Spleen (tissue), 11 donors: ENCODE measurements around the gene MECR. TPM values are rescaled to one million over a fixed set of nuclear protein-coding genes. Genes with fewer than 3 reads are reported as not detected.

Experiments used
- DNase-seq: peaks from one replicate; pipeline ENCODE4 v3.0.0-alpha.2; 2020
- H3K27ac ChIP-seq, 8 donors: fragments of 200-600 bp; sonication (generic) in 7 of 8; 1 replicate in 4 of 8; 2 replicates in 4 of 8; pipeline versions ENCODE4 v1.5.0 to v1.8.0; 2016 to 2021; ENCODE audit warnings: inconsistent platforms in 4 of 8, mild to moderate bottlenecking in 4 of 8, moderate library complexity in 1 of 8
- H3K27me3 ChIP-seq, 7 donors: fragments of 200-600 bp; sonication (generic) in 6 of 7; replicated peaks in 1 of 7; 1 replicate in 4 of 7; 2 replicates in 3 of 7; pipeline versions ENCODE4 v1.5.0 to v1.8.0; 2016 to 2021; ENCODE audit warnings: inconsistent platforms in 3 of 7, mild to moderate bottlenecking in 1 of 7
- H3K36me3 ChIP-seq, 6 donors: fragments of 200-600 bp; sonication (generic) in 5 of 6; 1 replicate in 4 of 6; 2 replicates in 2 of 6; pipeline versions ENCODE4 v1.5.0 to v1.8.0; 2016 to 2021; ENCODE audit warnings: inconsistent platforms in 2 of 6
- H3K4me1 ChIP-seq, 6 donors: fragments of 200-600 bp; sonication (generic) in 5 of 6; 1 replicate in 3 of 6; 2 replicates in 3 of 6; pipeline versions ENCODE4 v1.5.0 to v1.8.0; 2016 to 2021; ENCODE audit warnings: inconsistent platforms in 3 of 6
- H3K4me3 ChIP-seq, 8 donors: fragments of 200-600 bp; sonication (generic) in 7 of 8; 1 replicate in 4 of 8; 2 replicates in 4 of 8; pipeline versions ENCODE4 v1.5.0 to v1.8.0; 2016 to 2021; ENCODE audit warnings: inconsistent platforms in 4 of 8, mild to moderate bottlenecking in 4 of 8, moderate library complexity in 2 of 8
- H3K9me3 ChIP-seq, 8 donors: fragments of 200-600 bp; sonication (generic) in 7 of 8; 1 replicate in 4 of 8; 2 replicates in 4 of 8; pipeline versions ENCODE4 v1.5.0 to v1.8.0; 2016 to 2021; ENCODE audit warnings: inconsistent platforms in 4 of 8
- POLR2A ChIP-seq, 3 donors: fragments of 450-650 bp; IDR thresholded peaks; one replicate each; pipeline ENCODE4 v1.5.1; 2017; ENCODE audit warnings: antibody characterized with exemption in 3 of 3, mild to moderate bottlenecking in 1 of 3
- POLR2AphosphoS5 ChIP-seq, 3 donors: sonication (generic); formaldehyde crosslinking; IDR thresholded peaks; one replicate each; pipeline ENCODE4 v1.5.1; 2017; ENCODE audit warnings: antibody characterized with exemption in 3 of 3
- WGBS, 5 donors: extraction: QIAGEN DNeasy Blood & Tissue Kit in 3 of 5; methylation state at CpG; one replicate each; pipeline versions ENCODE4 v1.1.5 to v1.1.7; 2013 to 2018; 5-methylcytosine and 5-hydroxymethylcytosine counted together
- intact Hi-C: fragments of 100-400 bp; cut with DNase I; formaldehyde crosslinking; loops from one replicate; pipeline ENCODE4 v1.15.0; 2023; ENCODE audit warnings: low total_unique reads
- polyA plus RNA-seq, 3 donors: library from polyadenylated mRNA; stranded (reverse); fragments of 200-250 nt; gene quantifications; one replicate each; pipeline ENCODE4 v1.2.1, GENCODE V29; 2013
- total RNA-seq, 7 donors: library from RNA; depleted of rRNA in 3 of 7; stranded (reverse); fragments of >200 nt in 3 of 7; fragmentation: NEBNext Ultra II Directional in 4 of 7; extraction: Animal tissue kit (Norgen Biotek cat#: 25700) in 4 of 7; gene quantifications; one replicate each; pipeline versions ENCODE4 v1.1.0 to v1.2.1, GENCODE V29; 2016 to 2021
- TF ChIP-seq, protein P1 (sequence below), 11 experiments: fragments of 200-600 bp in 7 of 11; fragments of 450-650 bp in 4 of 11; sonication (generic) in 4 of 11; IDR thresholded peaks in 8 of 11; conservative IDR thresholded peaks in 3 of 11; 1 replicate in 7 of 11; 2 replicates in 4 of 11; pipeline versions ENCODE4 v1.4.0 to v1.8.0; 2016 to 2021; ENCODE audit warnings: antibody characterized with exemption in 11 of 11, inconsistent platforms in 4 of 11, mild to moderate bottlenecking in 1 of 11
- donor health status: healthy with polysubstance abuse.
- donor health status: DM: no; HTN: no; CAD: no; lungs with moderate emphysema.
- donor health status: DM: no; HTN: no; CAD: no.
- donor health status: Bipolar disorder and iron deficiency.
- donor health status: healthy.
- donor health status: DM: no; HTN: no; CAD: no.
- donor health status: DM: yes; HTN: yes; CAD: no.

Gene MECR
- total and polyA plus RNA-seq, 10 donors: 6.4 to 25.4 (median 14.7) TPM

GRCh38 chr1:29255134-29255666 is 24.5 kb upstream of the MECR start:
- Histone ChIP-seq H3K27me3 (peaks cover 0 to 35% (median 24%) of the 10 kb centered on the region in 7 donors), H3K4me1 (peaks cover 7 to 19% (median 14%) of the 10 kb centered on the region in 6 donors), H3K36me3 (no peaks in the 10 kb centered on the region), H3K4me3 (no peak overlapping the region), H3K27ac (no peak overlapping the region), H3K9me3 (no peaks in the 10 kb centered on the region)
- peak; percentile 34 for DNase-seq
- 82 to 96% (median 89%) methylated on average over 10 of the region's 10 CpGs for WGBS, 5 donors
- TF ChIP-seq POLR2AphosphoS5 (IDR thresholded peaks at IDR 0.05): no peak
- no peak for TF ChIP-seq POLR2A (IDR thresholded peaks at IDR 0.05)
- TF ChIP-seq, protein P1, sequence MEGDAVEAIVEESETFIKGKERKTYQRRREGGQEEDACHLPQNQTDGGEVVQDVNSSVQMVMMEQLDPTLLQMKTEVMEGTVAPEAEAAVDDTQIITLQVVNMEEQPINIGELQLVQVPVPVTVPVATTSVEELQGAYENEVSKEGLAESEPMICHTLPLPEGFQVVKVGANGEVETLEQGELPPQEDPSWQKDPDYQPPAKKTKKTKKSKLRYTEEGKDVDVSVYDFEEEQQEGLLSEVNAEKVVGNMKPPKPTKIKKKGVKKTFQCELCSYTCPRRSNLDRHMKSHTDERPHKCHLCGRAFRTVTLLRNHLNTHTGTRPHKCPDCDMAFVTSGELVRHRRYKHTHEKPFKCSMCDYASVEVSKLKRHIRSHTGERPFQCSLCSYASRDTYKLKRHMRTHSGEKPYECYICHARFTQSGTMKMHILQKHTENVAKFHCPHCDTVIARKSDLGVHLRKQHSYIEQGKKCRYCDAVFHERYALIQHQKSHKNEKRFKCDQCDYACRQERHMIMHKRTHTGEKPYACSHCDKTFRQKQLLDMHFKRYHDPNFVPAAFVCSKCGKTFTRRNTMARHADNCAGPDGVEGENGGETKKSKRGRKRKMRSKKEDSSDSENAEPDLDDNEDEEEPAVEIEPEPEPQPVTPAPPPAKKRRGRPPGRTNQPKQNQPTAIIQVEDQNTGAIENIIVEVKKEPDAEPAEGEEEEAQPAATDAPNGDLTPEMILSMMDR (IDR thresholded peaks at IDR 0.05 in 8 of 11, conservative IDR thresholded peaks at IDR 0.05 in 3 of 11): no peak
- intact Hi-C loops: no loop called here

DNA sequence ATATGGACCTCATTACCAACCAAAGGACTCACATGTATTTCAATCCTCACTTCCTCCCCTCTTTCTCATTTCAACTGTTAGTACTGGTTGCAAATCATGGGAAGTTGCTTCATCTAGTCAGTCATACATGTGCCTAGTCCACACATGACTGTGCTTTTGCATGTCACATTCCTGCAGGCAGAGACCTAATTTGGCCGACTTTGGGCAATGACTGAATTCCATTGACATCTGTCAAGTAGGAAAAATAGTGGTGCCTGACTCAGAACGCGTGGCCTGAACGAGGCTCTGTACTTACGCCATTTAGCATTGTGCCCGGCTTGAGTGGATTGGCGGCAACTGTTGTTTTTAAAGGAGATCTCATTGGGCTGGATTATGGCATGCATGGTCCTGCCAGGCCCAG is 23.6 kb upstream of the MECR start:
- 78 to 95% (median 93%) methylated on average over 7 of the region's 7 CpGs for WGBS, 5 donors
- intact Hi-C loops: no loop called here
- no peak for DNase-seq
- H3K4me3 ChIP-seq: no peak overlapping the region
- no peak overlapping the region for H3K27ac ChIP-seq
- peaks cover 0 to 29% (median 15%) of the 10 kb centered on the region in 7 donors for H3K27me3 ChIP-seq
- H3K9me3 ChIP-seq: no peaks in the 10 kb centered on the region
- H3K36me3 ChIP-seq: no peaks in the 10 kb centered on the region
- TF ChIP-seq, protein P1 (IDR thresholded peaks at IDR 0.05 in 8 of 11, conservative IDR thresholded peaks at IDR 0.05 in 3 of 11): no peak
- TF ChIP-seq POLR2A (IDR thresholded peaks at IDR 0.05): no peak
- no peak for TF ChIP-seq POLR2AphosphoS5 (IDR thresholded peaks at IDR 0.05)
- H3K4me1 ChIP-seq: peaks cover 0 to 11% (median 5%) of the 10 kb centered on the region in 6 donors

DNA sequence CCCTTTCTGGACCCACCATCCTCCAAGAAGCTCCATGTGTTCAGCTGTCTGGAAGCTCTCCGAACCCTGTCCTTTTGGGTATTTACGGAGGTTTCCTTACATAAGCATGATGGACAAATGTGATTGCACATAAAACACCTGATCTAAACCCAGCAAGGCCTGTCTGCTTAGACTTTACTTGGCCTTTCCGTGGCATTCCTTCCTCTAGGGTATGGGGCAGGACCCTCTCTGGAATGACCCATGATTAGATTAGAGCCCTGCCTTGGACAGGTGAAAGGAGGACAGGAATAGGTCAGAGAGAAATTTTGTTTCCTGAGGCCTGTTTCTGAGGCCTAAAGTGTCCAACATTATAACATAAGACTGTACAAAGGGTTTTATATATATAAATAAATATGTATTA is 22.4 kb upstream of the MECR start:
- TF ChIP-seq, protein P1 (IDR thresholded peaks at IDR 0.05 in 8 of 11, conservative IDR thresholded peaks at IDR 0.05 in 3 of 11): no peak
- TF ChIP-seq POLR2A (IDR thresholded peaks at IDR 0.05) (no peak), POLR2AphosphoS5 (IDR thresholded peaks at IDR 0.05) (no peak)
- Histone ChIP-seq H3K9me3 (no peaks in the 10 kb centered on the region), H3K27me3 (peaks cover 0 to 23% (median 4%) of the 10 kb centered on the region in 7 donors), H3K4me1 (peaks cover 0 to 4% (median 0%) of the 10 kb centered on the region in 6 donors), H3K36me3 (no peaks in the 10 kb centered on the region), H3K27ac (no peak overlapping the region), H3K4me3 (no peak overlapping the region)
- 87 to 93% (median 91%) methylated on average over 3 of the region's 3 CpGs for WGBS, 5 donors
- intact Hi-C loops: no loop called here
- no peak for DNase-seq

DNA sequence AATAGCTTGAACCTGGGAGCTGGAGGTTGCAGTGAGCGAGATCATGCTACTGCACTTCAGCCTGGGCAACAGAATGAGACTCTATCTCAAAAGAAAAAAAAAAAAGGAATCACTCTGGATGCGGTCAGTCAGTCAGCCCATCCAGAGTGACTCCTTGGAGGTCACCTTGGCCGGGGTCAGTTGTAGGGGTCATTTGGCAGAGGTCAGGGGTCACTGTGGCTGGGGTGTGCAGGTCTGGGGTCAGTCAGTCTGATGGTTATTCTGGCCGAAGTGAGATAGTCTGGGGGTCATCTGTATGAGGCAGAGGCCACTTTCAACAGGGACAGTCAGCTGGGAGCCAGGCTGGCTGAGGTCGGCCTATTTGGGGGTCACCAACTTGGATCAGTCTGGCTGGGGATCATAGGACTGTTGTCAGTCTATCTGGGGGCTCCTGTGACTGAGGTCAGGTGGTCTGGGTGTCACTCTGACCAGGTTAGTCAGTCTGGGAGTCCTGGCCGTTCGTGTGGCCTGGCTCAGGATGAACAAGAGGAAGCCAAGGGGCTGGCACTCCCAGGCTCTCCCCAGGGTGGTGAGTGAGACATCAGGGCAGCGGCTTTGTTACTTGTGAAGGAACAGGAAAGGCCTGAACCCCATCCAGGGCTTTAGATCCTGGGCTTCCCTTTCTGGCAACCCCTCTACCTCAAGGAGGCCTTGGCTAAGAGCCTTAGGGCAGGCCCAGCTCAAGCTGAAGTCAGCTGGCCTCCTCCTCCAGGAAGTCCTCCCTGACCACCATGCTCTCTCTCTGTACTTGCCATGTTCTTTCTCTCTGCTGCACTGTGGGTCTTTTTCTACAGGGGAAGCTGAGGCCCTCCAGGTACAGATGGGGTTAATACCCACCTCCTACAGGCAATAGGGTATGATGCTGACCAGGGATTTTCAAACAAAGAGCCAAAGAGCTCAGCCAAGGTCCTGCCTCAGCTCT is 20.7 kb upstream of the MECR start:
- no peak for TF ChIP-seq POLR2AphosphoS5 (IDR thresholded peaks at IDR 0.05)
- TF ChIP-seq POLR2A (IDR thresholded peaks at IDR 0.05): no peak
- TF ChIP-seq, protein P1 (IDR thresholded peaks at IDR 0.05 in 8 of 11, conservative IDR thresholded peaks at IDR 0.05 in 3 of 11): no peak
- intact Hi-C loops: no loop called here
- H3K9me3 ChIP-seq: no peaks in the 10 kb centered on the region
- H3K27ac ChIP-seq: no peak overlapping the region
- H3K36me3 ChIP-seq: no peaks in the 10 kb centered on the region
- H3K27me3 ChIP-seq: peaks cover 0 to 17% (median 0%) of the 10 kb centered on the region in 7 donors
- DNase-seq: peak; percentile 51
- 65 to 88% (median 76%) methylated on average over 8 of the region's 8 CpGs for WGBS, 5 donors
- no peak overlapping the region for H3K4me3 ChIP-seq
- no peaks in the 10 kb centered on the region for H3K4me1 ChIP-seq
